Measurements from ENCODE around the gene PPCDC.

- peak in 1 of 2 donors; percentile 27 for TF ChIP-seq POLR2A (IDR thresholded peaks at IDR 0.05)
- TF ChIP-seq CTCF (IDR thresholded peaks at IDR 0.05): no peak
Observed at GRCh38 chr15:74995182-74995778, 28.1 kb upstream of the PPCDC start, which contains the start of gene SCAMP5.
